RPMI7951 (cell line): ENCODE measurements around the gene RDM1. TPM values are rescaled to one million over a fixed set of nuclear protein-coding genes. Genes with fewer than 3 reads are reported as not detected.

Experiments used
- DNase-seq: peaks from one replicate; pipeline ENCODE4 v3.0.0-alpha.2; 2012; ENCODE audit warnings: low read depth
- total RNA-seq: library from RNA; depleted of rRNA; stranded (reverse); fragments of >200 nt; shearing (Covaris generic); gene quantifications from 2 replicates; pipeline ENCODE4 v1.2.3, GENCODE V29; 2014; rRNA removed

Gene RDM1
- total RNA-seq, 1 experiment from 2014 or later: 0.96 TPM

DNA sequence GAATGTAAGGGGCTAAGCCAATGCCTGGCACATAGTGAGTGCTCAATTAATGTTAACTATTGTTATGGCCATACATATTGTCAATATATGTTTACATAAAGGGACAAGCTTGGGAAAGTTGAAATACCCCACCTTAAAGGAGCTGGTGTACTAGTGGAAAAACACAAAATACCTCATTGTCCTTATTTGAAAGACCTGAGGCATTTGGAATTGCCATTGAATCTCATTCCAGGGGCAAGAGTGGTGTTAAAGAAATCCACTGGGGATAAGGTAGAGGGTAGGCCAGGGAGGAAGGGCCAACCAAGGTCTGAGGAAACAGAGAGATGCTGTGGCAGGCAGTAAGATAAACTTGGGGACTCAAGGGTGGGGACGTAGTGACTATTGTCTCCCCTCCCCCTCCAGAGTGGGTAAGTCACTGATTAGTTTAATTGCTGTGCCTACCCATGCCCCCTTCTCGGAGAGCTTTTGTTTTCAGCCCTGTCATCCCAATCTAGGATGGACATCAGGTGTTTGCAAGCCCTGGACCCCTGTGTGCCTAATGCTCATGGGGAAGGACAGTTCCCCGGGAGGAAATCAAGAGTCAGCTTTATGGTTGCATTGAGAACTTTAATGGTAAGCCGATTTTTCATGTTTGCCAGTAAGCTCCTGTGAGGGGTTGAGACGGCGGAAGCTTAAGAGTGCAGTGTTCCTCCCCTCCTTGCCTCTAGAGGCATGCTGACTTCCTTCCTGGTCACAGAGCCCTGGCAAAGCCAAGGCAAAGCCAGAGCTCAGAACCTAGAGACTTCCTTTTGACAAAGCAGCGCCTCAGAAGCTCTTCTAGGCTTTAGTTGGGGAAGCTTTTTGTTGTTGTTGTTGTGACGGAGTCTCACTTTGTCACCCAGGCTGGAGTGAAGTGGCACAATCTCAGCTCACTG is 59.4 kb downstream of the RDM1 start:
- no peak for DNase-seq

DNA sequence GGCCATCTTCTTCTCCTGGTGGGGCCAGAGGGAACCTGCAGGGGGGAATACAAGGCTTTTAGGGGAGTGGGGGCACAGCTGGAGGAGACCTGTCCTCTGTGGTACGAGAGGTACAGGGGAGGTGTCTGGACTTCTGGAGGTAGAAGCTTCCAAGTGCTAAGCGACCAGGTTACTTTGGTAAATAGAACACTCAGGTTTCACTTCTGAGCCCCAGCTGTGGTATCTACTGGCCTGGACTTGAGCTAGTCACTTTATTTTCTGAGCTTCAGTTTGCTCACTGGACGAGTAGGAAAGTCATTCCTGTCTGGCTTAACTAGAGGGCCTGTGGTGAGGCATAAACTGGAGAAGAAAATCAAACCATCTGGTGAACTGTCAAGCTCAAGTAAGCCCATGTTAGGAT is 61.8 kb downstream of the RDM1 start, which contains the start of gene HEATR9:
Gene HEATR9, minus strand, starts transcription at position 155 of the 400 bp plus-strand sequence. Its CDS starts 149 bp downstream, at position 6.
- no peak for DNase-seq

Other genes with a start within 250 kb of the RDM1 start
- 1.1 and 1.6 TPM in 2 replicates for gene RASL10B, start 199.1 kb downstream of the RDM1 start, total RNA-seq
- gene GAS2L2, start 177.5 kb downstream of the RDM1 start, total RNA-seq: not detected in 2 replicates
- not detected in 2 replicates for gene C17orf50, start 169.9 kb downstream of the RDM1 start, total RNA-seq
- gene MMP28, start 135.1 kb downstream of the RDM1 start, total RNA-seq: not detected in 2 replicates
- gene TAF15, start 121.3 kb downstream of the RDM1 start, total RNA-seq: 14.0 and 15.3 TPM in 2 replicates
- gene HEATR9, start 61.9 kb downstream of the RDM1 start, total RNA-seq: not detected in 2 replicates
- gene CCL5, start 50.4 kb downstream of the RDM1 start, total RNA-seq: 2.7 and 4.0 TPM in 2 replicates
- gene LYZL6, start 12.9 kb upstream of the RDM1 start, total RNA-seq: not detected in 2 replicates
- gene CCL16, start 50.7 kb upstream of the RDM1 start, total RNA-seq: not detected in 2 replicates
- gene CCL14, start 56.0 kb upstream of the RDM1 start, total RNA-seq: not detected in 2 replicates
- not detected in 2 replicates for gene CCL15, start 70.8 kb upstream of the RDM1 start, total RNA-seq
- not detected in 2 replicates for gene CCL23, start 87.2 kb upstream of the RDM1 start, total RNA-seq
- gene CCL18, start 133.5 kb upstream of the RDM1 start, total RNA-seq: not detected in 2 replicates
- 0.96 TPM in 1 of 2 replicates, not detected in the other for gene CCL3, start 159.4 kb upstream of the RDM1 start, total RNA-seq
- gene CCL4, start 173.1 kb upstream of the RDM1 start, total RNA-seq: not detected in 2 replicates
- gene TBC1D3B, start 245.9 kb upstream of the RDM1 start, total RNA-seq: 1.1 TPM in 1 of 2 replicates, not detected in the other